GM23248 (cell line): ENCODE data around the gene POMT1.

Source experiments
- EZH2 ChIP-seq: fragments of 200-600 bp; sonication (generic); IDR thresholded peaks from 2 replicates; pipeline ENCODE4 v1.6.1; 2018; ENCODE audit warnings: antibody characterized with exemption, mild to moderate bottlenecking; ENCODE audit not compliant: insufficient read depth, poor library complexity, severe bottlenecking
- EZH2phosphoT487 ChIP-seq: fragments of 200-600 bp; sonication (generic); IDR thresholded peaks from 2 replicates; pipeline ENCODE4 v1.6.1; 2018; ENCODE audit warnings: antibody characterized with exemption, moderate library complexity, mild to moderate bottlenecking, low read depth; ENCODE audit not compliant: insufficient read depth

GRCh38 chr9:131513177-131513576 is 10.5 kb downstream of the POMT1 start:
- TF ChIP-seq EZH2, result no peak
- TF ChIP-seq EZH2phosphoT487, result no peak
